ENCODE results near the gene SMDT1.
"Not testable (repeated sequence)": the region's sequence is repeated elsewhere in the genome, so short reads cannot be mapped to it uniquely, and the experiment has no call there.

Gene SMDT1

DNA sequence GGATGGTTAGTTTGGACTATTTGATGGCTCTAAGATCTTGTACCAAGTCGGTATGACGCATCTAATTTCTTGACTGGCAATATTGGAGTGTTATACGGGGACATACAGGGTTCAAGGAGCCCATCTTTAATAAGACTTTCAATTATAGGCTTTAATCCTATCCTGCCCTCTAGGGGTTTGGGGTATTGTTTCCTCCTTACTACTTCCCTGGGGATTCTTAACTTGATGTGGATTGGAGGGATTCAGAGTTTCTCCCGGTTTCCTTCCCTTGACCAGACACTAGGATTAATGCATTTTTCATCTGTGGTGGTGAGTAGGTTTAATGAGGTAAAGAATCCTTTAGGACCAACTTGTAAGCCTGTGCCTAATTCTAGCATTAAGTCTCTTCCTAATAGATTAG is 32.3 kb downstream of the SMDT1 start:
- no peak for DNase-seq (ENCODE audit: low read depth)

DNA sequence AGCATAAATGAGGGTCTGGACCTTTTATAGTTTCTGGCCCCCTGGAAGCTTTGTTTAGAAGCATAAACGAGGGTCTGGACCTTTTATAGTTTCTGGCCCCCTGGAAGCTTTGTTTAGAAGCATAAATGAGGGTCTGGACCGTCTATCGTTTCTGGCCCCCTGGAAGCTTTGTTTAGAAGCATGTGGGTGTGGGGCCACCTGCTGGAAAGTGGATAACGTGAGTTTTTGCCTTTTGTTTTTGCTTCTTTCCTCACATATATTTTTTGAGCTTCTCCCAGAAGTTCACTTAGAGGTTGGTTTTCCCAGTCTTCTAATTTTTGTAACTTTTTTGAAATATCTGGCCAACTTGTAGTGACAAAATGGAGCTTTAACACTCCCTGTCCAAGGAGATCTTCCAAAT is 33.3 kb downstream of the SMDT1 start:
- not testable (repeated sequence) for DNase-seq (ENCODE audit: low read depth)

DNA sequence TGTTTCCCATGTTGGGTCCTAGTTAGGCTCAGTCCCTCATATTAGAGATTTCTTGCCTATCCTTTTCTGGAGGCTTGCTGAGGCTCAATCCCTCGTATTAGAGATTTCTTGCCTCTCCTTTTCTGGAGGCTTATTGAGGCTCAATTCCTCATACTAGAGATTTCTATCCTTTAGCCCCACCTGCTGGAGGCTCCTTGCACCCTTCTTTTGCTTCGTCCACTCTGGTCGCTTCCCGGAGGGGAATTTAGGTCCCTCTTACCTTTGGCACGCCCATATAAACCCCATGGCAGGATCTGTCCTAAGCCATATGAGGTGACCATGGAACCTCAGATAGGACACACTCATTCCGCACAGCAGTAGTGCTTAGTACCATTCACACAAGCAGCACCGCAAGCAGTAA is 35.2 kb downstream of the SMDT1 start:
- no peak for DNase-seq (ENCODE audit: low read depth)

DNA sequence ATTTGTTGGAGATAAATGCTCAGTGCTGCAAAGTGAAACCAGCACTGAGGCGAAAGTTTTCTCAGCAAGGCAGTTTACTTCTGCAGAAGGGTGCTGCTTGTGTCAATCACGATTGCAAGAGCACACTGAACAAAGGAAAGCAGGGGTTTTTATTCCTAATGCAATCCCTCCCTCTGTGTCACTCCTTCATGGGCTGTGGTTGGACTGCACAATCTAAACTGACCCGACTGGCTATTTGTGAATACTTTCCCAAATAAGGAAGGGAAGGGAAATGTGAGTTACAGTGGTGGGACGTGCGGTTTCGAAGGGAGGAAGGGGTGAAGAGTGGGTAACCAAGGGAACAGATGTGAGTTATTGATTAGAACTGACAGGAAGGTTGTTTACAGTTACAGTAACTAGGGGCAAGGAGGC is 35.9 kb downstream of the SMDT1 start:
- not testable (repeated sequence) for DNase-seq (ENCODE audit: low read depth)

DNA sequence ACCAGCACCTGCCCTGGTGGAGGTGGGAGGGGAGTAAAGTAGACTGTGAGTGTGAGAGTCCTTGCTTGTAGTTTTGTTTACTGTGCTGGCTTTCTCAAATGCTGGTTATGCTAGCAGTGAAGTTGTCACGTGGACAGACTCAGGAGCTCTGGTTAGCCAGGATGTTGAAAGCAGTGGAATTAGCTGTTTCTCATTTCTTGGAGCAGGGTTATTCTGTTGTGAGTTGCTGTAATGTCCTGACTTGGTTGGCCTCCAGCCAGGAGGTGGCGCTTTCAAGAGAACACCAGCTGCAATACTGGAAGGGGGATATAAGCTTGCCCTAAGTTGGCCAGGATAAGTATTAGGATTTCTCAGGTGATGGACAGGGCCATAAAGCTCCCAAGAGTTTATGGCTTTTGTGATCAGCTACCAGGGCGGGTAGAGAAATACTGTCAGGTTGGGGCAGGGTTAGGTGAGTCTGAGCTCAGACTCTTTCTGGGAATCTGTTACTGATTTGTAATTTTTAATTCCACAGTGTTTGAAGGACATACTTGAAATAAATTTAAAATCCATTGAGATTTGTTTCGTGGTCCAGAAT is 37.4 kb downstream of the SMDT1 start:
- DNase-seq (ENCODE audit: low read depth) = no peak

DNA sequence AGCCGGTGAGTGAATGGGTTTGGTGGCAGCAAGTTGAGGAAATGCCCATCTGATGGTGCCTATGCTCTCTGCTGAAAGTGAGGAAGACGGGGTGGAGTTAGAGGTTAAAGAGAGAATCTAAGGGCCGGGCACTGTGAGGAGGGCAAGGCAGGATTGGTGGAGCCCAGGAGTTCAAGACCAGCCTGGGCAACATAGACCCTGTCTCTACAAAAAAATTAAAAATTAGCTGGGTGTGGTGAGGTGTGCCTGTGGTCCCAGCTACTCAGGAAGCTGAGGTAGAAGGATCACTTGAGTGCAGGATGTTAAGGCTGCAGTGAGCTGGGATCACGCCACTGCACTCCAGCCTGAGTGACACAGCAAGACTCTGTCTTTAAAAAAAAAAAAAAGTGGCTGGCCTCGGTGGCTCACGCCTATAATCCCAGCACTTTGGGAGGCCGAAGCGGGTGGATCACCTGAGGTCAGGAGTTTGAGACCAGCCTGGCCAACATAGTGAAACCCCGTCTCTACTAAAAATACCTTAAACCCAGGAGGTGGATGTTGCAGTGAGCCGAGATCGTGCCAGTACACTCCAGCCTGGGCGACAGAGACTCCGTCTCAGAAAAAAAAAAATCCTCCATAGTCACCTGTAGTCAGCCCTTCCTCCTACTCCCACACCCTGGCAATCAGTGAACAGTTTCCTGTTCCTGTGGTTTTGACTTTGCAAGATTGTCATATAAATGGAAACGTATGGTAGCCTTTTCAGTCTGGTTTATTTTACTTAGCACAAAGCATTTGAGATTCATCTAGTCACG is 40.9 kb downstream of the SMDT1 start:
- not testable (repeated sequence) for DNase-seq (ENCODE audit: low read depth)

DNA sequence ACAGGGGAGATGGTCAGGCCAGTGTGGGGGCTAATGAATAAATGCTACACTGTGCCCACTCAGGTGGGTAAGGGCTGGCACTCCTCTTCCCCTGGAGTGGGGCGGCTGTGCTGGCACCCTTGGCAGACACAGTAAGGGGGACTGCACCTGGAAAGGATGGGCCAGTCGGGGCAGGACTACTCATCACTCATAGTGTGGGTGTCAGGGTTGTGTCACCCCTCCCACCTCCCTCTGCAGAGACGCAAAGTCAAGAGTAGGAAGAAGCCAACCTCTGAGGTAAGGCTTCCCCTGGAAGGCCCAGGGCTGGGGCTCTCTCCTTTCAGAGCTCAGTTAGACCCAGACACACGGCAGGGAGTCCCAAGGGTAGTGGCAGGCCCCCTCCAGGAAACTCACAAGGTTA is 44.0 kb downstream of the SMDT1 start:
- not testable (repeated sequence) for DNase-seq (ENCODE audit: low read depth)

DNA sequence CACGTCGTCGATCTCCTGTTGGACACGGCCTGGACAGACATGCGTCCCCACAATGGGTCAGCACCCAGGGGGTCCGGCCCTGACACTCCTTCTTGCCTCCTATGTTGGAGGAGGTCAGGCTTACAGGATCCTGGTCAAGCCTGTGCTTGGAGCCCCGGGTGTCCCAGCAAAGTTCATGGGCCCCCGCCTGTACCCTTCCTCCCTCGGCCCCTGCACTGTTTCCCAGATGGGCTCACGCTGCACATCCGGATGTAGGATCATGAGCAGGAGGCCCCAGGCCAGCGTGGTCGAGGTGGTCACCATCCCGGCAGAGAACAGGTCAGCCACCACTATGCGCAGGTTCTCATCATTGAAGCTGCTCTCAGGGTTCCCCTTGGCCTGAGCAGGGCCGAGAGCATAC is 48.1 kb downstream of the SMDT1 start:
- DNase-seq (ENCODE audit: low read depth) = no peak

DNA sequence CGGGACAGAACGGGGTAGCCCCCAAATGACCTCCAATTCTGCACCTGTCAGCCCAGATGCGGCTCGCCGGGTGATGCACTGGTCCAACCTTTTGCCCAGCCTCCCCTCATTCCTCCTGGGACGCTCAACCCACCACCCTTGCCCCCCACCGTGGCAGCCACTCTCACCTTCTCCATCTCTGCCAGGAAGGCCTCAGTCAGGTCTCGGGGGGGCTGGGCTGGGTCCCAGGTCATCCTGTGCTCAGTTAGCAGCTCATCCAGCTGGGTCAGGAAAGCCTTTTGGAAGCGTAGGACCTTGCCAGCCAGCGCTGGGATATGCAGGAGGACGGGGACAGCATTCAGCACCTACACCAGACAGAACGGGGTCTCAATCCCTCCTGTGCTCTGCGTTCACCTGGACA is 48.5 kb downstream of the SMDT1 start:
- not testable (repeated sequence) for DNase-seq (ENCODE audit: low read depth)

DNA sequence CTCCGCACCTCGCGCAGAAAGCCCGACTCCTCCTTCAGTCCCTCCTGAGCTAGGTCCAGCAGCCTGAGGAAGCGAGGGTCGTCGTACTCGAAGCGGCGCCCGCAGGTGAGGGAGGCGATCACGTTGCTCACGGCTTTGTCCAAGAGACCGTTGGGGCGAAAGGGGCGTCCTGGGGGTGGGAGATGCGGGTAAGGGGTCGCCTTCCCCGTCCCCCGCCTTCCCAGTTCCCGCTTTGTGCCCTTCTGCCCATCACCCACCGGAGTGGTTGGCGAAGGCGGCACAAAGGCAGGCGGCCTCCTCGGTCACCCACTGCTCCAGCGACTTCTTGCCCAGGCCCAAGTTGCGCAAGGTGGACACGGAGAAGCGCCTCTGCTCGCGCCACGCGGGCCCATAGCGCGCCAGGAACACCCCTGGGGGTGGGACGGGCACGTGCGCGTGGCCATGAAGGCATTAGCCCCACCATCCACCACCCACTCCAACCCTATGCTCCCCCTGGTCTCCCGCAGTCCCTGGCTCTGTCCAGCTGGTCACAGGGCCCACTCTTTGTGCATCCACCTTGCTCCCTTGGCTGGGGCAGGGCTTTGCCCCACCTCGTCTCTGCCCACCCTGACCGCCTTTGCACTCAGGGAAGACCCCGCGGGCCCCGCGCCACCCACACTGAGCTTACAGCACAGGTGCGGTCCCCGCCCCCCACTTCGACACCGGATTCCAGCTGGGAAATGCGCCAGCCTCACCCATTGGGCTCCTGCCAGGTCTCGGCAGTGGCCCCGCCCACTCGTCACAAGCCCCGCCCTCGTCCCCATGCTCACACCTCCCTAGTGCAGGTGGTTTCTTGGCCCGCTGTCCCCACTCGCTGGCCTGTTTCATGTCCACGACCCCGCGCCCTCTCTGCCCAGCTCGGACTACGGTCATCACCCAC is 49.5 kb downstream of the SMDT1 start:
- DNase-seq (ENCODE audit: low read depth) = not testable (repeated sequence)

DNA sequence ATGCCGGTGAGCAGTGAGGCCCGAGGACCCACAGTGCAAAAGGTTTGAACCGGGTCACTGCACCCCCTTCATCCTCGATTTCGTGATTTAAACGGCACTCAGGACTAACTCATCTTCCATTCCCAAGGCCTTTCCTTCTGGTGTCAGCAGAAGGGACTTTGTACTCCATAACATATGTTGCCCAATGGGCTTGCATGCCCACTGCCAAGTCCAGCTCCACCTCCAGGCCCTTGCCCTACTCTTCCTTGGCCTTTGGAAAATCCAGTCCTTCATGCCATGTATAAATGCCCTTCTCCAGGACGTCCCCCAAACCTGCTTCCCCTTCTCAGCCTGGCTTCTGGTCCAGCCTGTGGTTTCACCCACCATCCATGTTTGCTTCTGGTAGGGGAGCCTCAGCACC is 50.7 kb downstream of the SMDT1 start:
- not testable (repeated sequence) for DNase-seq (ENCODE audit: low read depth)

DNA sequence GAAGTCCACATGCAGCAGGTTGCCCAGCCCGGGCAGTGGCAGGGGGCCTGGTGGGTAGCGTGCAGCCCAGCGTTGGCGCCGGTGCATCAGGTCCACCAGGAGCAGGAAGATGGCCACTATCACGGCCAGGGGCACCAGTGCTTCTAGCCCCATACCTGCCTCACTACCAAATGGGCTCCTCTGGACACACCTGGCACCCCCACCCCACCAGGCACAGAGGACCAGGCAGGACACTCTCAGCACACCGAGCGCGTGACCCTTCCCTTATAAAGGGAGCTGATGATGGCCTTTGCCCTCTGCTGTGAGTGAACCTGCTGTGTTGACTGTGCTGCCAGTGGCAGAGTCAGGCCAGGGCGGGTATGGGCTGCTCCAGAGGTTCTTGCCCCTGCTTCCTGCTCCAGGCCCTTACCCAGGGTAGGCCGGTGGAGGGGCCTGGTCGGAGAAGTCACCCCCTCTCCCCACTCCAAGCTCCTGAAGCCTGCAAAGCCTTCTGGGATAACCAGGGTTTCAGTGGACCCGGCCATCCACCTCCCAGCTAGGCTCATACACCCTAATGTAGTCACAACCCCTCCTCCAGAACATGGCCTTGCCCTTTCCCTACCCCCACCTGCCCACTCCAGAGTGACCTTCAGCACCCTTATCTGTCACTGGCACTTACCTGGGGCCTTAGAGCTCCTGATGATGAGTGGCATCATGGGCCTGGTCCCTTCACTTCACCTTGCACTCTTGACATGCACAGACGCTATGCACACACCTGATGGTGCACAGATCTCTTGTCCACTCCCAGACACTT is 51.3 kb downstream of the SMDT1 start, which contains the start of gene CYP2D6:
TSS of gene CYP2D6 (minus strand) at position 172 of the 793 bp plus-strand sequence. CDS start at position 153, 19 bp downstream.
- DNase-seq (ENCODE audit: low read depth) = not testable (repeated sequence)

DNA sequence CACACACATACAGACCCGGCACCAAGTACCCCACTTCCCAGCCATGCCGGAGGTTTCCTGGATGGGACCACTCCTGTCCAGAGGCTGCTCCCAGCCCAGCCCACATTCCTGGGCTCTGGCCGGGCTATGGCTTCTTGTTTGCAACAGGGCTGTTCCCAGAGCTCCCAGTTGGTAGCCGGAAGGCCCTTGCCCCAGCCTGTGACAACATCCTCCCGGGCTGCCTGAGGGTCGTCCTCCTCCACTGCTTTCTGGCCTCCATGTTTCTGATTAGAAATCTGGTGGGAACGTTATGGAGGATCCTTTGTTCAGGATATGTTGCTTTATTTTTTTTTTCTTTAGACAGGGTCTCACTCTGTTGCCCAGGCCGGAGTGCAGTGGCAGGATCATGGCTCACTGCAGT is 52.1 kb downstream of the SMDT1 start:
- DNase-seq (ENCODE audit: low read depth) = no peak

DNA sequence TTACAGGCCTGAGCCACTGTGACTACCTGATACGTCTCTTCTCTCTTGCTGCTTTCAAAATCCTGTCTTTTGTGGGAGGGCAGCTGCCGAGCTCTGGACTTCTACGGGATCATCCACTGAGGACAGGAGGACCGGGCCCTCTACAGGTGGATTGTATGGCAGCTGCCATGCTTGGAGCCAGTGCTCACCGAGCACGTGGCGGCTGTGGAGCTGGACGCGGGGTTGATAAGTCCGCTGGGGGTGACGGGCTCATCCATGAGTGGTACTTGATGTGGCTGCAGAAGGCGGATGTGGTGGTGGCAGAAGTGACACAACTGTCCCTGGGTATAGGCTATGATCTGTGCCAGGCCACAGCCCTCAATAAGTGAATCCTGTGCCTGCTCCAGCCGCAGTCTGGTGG is 53.0 kb downstream of the SMDT1 start:
- no peak for DNase-seq (ENCODE audit: low read depth)
